ENCODE results near the gene VAMP2.

VAMP2 gene

GRCh38 chr17:8146381-8147140 is 16.2 kb downstream of the VAMP2 start:
- in situ Hi-C loops (cut with MboI; ENCODE audit: low pct_unique_long_range_greater_than_20kb, low sequenced_read_pairs): no loop called here
- no peak for DNase-seq

GRCh38 chr17:8145811-8146210 is 16.9 kb downstream of the VAMP2 start:
- no peak for DNase-seq
- in situ Hi-C loops (cut with MboI; ENCODE audit: low pct_unique_long_range_greater_than_20kb, low sequenced_read_pairs): no loop called here

DNA sequence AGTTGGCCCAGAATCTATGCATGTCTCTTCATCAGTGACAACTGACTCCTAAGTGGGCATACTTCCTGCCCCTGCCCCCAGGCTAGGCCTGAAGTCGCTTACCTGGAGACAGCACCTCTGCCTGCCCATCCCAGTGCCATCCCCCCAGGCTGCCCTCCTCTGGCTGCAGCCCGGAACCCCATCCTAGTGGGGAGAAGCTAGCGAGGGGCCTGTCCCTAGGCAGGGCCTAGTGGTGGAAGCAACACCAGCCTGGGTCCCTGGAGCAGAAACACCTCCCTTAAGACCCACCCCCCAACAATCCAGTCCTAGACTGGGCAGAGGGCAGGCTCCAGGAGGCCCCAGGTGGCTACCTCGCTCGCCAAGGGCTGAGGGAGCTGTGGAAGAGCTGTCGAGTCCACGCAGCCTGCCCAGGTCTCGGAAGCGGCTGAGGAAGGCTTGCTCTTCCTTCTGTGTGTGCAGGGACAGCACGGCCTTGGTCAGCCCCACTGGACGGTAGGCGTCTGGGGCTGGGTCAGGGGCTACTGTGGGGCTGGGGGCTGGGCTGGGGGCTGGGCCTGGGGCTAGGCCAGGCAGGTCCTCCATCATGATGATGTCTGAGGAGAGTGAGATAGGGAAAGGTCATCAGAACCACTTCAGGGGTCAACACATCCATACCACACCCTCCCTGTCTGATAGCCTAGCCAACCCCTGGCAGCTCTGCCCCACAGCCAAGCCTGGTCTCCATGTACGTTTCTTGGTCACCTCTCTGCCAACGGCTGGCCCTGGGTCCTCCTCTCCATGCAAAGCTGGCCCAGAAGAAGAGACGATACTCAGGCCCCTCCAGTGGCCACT is 18.1 kb downstream of the VAMP2 start:
- DNase-seq: no peak
- in situ Hi-C loops (cut with MboI; ENCODE audit: low pct_unique_long_range_greater_than_20kb, low sequenced_read_pairs): no loop called here

DNA sequence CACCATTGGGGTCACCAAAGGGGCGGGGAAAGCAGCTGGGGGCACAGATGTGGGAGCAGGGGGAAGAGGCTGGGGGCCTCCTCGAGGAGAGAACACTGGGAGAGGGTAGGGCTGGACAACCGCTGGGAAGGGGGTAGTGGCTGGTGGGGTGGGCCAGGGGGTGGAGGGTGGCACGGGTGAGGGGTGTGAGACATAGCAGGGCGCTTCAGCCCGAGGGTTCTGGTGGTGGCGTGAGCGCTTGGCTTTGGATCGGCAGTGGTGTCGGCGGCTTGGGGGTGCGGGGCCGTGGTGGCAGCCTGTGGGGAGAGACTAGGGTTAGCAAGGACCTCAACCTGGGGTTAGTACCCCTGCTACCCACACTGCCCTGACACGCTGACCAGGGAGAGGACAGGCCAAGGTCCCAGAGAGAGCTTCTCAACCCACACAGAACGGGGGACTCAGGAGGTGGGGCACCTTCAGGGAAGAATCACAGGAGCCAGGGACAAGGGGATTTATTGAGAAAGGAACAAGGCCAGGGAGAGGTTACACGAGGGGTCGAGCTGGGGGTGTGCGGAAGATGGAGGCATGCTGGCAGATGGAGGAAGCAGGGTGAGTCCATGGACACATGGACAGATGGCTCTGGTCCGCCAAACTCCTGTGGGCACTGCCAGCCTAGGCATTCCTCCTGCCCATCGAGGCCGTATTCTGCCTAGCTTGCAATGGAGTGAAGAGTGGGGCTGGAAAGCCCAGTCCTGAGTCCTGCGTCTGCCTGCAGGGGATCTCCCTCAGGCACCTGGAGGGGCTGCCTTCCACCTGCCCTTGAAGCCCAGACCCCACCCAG is 19.0 kb downstream of the VAMP2 start:
- in situ Hi-C loops (cut with MboI; ENCODE audit: low pct_unique_long_range_greater_than_20kb, low sequenced_read_pairs): no loop called here
- DNase-seq: no peak

- DNase-seq: no peak
- in situ Hi-C loops (cut with MboI; ENCODE audit: low pct_unique_long_range_greater_than_20kb, low sequenced_read_pairs): no loop called here
These were observed 19.7 kb downstream of the VAMP2 start for GRCh38 chr17:8142887-8143580.

GRCh38 chr17:8142158-8142886 is 20.4 kb downstream of the VAMP2 start:
- no peak for DNase-seq
- in situ Hi-C loops (cut with MboI; ENCODE audit: low pct_unique_long_range_greater_than_20kb, low sequenced_read_pairs): no loop called here

GRCh38 chr17:8141741-8142140 is 21.0 kb downstream of the VAMP2 start:
- no peak for DNase-seq
- in situ Hi-C loops (cut with MboI; ENCODE audit: low pct_unique_long_range_greater_than_20kb, low sequenced_read_pairs): no loop called here

DNA sequence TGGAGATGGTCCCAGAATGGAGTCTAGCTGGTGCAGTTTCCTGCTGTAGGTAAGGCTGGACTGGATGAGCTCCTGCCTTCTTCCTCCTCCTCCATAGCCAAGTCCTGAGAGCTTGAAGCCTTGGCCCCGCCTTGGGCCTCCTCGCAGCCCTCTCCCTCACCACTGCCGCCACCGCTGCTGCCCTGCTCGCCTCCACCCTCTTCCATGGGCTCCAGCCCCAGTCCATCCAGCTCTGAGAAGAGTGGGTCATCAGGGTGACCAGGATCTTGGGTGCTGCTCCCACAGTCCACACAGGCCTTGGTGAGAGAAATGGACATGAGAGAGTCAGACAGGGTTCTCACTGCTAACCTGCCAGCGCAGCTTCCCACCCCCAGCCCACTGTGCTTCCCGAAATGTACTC is 21.7 kb downstream of the VAMP2 start:
- DNase-seq: no peak
- in situ Hi-C loops (cut with MboI; ENCODE audit: low pct_unique_long_range_greater_than_20kb, low sequenced_read_pairs): no loop called here

GRCh38 chr17:8140065-8141029 is 22.4 kb downstream of the VAMP2 start:
- no peak for DNase-seq
- in situ Hi-C loops (cut with MboI; ENCODE audit: low pct_unique_long_range_greater_than_20kb, low sequenced_read_pairs): no loop called here

- in situ Hi-C loops (cut with MboI; ENCODE audit: low pct_unique_long_range_greater_than_20kb, low sequenced_read_pairs): no loop called here
- peak; percentile 99 for DNase-seq
These were observed 23.9 kb downstream of the VAMP2 start for GRCh38 chr17:8138672-8139371.

- DNase-seq: no peak
- in situ Hi-C loops (cut with MboI; ENCODE audit: low pct_unique_long_range_greater_than_20kb, low sequenced_read_pairs): no loop called here
These were observed 24.4 kb downstream of the VAMP2 start for GRCh38 chr17:8138374-8138671.

GRCh38 chr17:8137645-8138373 is 24.9 kb downstream of the VAMP2 start:
- in situ Hi-C loops (cut with MboI; ENCODE audit: low pct_unique_long_range_greater_than_20kb, low sequenced_read_pairs): no loop called here
- no peak for DNase-seq

- in situ Hi-C loops (cut with MboI; ENCODE audit: low pct_unique_long_range_greater_than_20kb, low sequenced_read_pairs): no loop called here
- no peak for DNase-seq
These were observed 28.8 kb downstream of the VAMP2 start for GRCh38 chr17:8133941-8134340.

- in situ Hi-C loops (cut with MboI; ENCODE audit: low pct_unique_long_range_greater_than_20kb, low sequenced_read_pairs): no loop called here
- DNase-seq: no peak
These were observed 29.3 kb downstream of the VAMP2 start for GRCh38 chr17:8133399-8133798.

GRCh38 chr17:8131844-8132441 is 30.8 kb downstream of the VAMP2 start:
- DNase-seq: no peak
- in situ Hi-C loops (cut with MboI; ENCODE audit: low pct_unique_long_range_greater_than_20kb, low sequenced_read_pairs): no loop called here

- DNase-seq: no peak
- in situ Hi-C loops (cut with MboI; ENCODE audit: low pct_unique_long_range_greater_than_20kb, low sequenced_read_pairs): no loop called here
These were observed 34.5 kb downstream of the VAMP2 start for GRCh38 chr17:8128125-8128784.

Measured in KBM-7 (cell line).